HEK293 (cell line): ENCODE data around the gene TRIM2.
A peak's percentile ranks its signal among the peaks of the same experiment; 100 is the strongest.

ENCODE experiments used
- GLIS1 ChIP-seq: fragments of 450-650 bp; formaldehyde crosslinking; IDR thresholded peaks from 2 replicates; pipeline ENCODE4 v1.5.1; 2016; ENCODE audit warnings: missing biosample characterization, missing genetic modification characterization
- KLF8 ChIP-seq: fragments of 450-650 bp; formaldehyde crosslinking; IDR thresholded peaks from 2 replicates; pipeline ENCODE4 v1.5.1; 2016; ENCODE audit warnings: missing biosample characterization, missing genetic modification characterization
- KLF9 ChIP-seq: fragments of 450-650 bp; formaldehyde crosslinking; IDR thresholded peaks from 2 replicates; pipeline ENCODE4 v1.5.1; 2016; ENCODE audit warnings: missing biosample characterization, missing genetic modification characterization, low read depth
- MZF1 ChIP-seq: fragments of 450-650 bp; formaldehyde crosslinking; IDR thresholded peaks from 2 replicates; pipeline ENCODE4 v1.5.1; 2017; ENCODE audit warnings: missing biosample characterization, missing genetic modification characterization, borderline replicate concordance
- PATZ1 ChIP-seq: fragments of 450-650 bp; formaldehyde crosslinking; IDR thresholded peaks from 2 replicates; pipeline ENCODE4 v1.5.1; 2016; ENCODE audit warnings: missing biosample characterization, missing genetic modification characterization
- SETDB1 ChIP-seq: IDR thresholded peaks from one replicate; pipeline ENCODE4 v1.6.1; 2017; ENCODE audit warnings: mild to moderate bottlenecking, low read length, moderate library complexity, mixed read lengths; ENCODE audit not compliant: insufficient read length
- TRIM28 ChIP-seq: IDR thresholded peaks from 2 replicates; pipeline ENCODE4 v1.6.1; 2011; ENCODE audit warnings: low read length, control low read depth, borderline replicate concordance
- ZBTB21 ChIP-seq: fragments of 450-650 bp; formaldehyde crosslinking; IDR thresholded peaks from 2 replicates; pipeline ENCODE4 v1.5.1; 2017; ENCODE audit warnings: missing biosample characterization, missing genetic modification characterization
- ZFHX2 ChIP-seq: fragments of 450-650 bp; formaldehyde crosslinking; conservative IDR thresholded peaks from 2 replicates; pipeline ENCODE4 v1.5.1; 2016; ENCODE audit warnings: missing biosample characterization, missing genetic modification characterization
- ZFP37 ChIP-seq: fragments of 450-650 bp; formaldehyde crosslinking; IDR thresholded peaks from 2 replicates; pipeline ENCODE4 v1.5.1; 2016; ENCODE audit warnings: missing biosample characterization, missing genetic modification characterization
- ZNF114 ChIP-seq: fragments of 450-650 bp; formaldehyde crosslinking; IDR thresholded peaks from 2 replicates; pipeline ENCODE4 v1.5.0; 2017; ENCODE audit warnings: missing biosample characterization, missing genetic modification characterization
- ZNF121 ChIP-seq: fragments of 450-650 bp; formaldehyde crosslinking; IDR thresholded peaks from 2 replicates; pipeline ENCODE4 v1.5.1; 2016; ENCODE audit warnings: missing biosample characterization, missing genetic modification characterization
- ZNF132 ChIP-seq: fragments of 450-650 bp; formaldehyde crosslinking; IDR thresholded peaks from 2 replicates; pipeline ENCODE4 v1.5.1; 2017; ENCODE audit warnings: missing biosample characterization, missing genetic modification characterization, borderline replicate concordance
- ZNF157 ChIP-seq: fragments of 450-650 bp; formaldehyde crosslinking; IDR thresholded peaks from 2 replicates; pipeline ENCODE4 v1.5.1; 2016; ENCODE audit warnings: missing biosample characterization, missing genetic modification characterization
- ZNF211 ChIP-seq: fragments of 450-650 bp; formaldehyde crosslinking; IDR thresholded peaks from 2 replicates; pipeline ENCODE4 v1.5.1; 2016; ENCODE audit warnings: low read depth, missing biosample characterization, missing genetic modification characterization
- ZNF610 ChIP-seq: fragments of 450-650 bp; formaldehyde crosslinking; IDR thresholded peaks from 2 replicates; pipeline ENCODE4 v1.5.1; 2016; ENCODE audit warnings: missing biosample characterization, missing genetic modification characterization, borderline replicate concordance
- ZNF626 ChIP-seq: fragments of 450-650 bp; sonication (Bioruptor Pico); formaldehyde crosslinking; IDR thresholded peaks from 2 replicates; pipeline ENCODE4 v1.5.1; 2018; ENCODE audit warnings: missing biosample characterization, missing genetic modification characterization, inconsistent platforms
- ZNF664 ChIP-seq: fragments of 450-650 bp; formaldehyde crosslinking; IDR thresholded peaks from 2 replicates; pipeline ENCODE4 v1.5.1; 2016; ENCODE audit warnings: missing biosample characterization, missing genetic modification characterization
- ZSCAN30 ChIP-seq: fragments of 450-650 bp; IDR thresholded peaks from 2 replicates; pipeline ENCODE4 v1.5.1; 2018; ENCODE audit warnings: missing biosample characterization, mild to moderate bottlenecking, missing genetic modification characterization, moderate library complexity
- ZSCAN5A ChIP-seq: fragments of 450-650 bp; formaldehyde crosslinking; IDR thresholded peaks from 2 replicates; pipeline ENCODE4 v1.5.1; 2016; ENCODE audit warnings: missing biosample characterization, missing genetic modification characterization
- TF ChIP-seq, protein P1 (sequence below): fragments of 450-650 bp; formaldehyde crosslinking; IDR thresholded peaks from 2 replicates; pipeline ENCODE4 v1.5.1; 2016; ENCODE audit warnings: missing biosample characterization, missing genetic modification characterization
- TF ChIP-seq, protein P2 (sequence below): IDR thresholded peaks from 2 replicates; pipeline ENCODE4 v1.6.1; 2011; ENCODE audit warnings: mild to moderate bottlenecking, low read depth, low read length, borderline replicate concordance
- TF ChIP-seq, protein P3 (sequence below): fragments of 450-650 bp; formaldehyde crosslinking; IDR thresholded peaks from 2 replicates; pipeline ENCODE4 v1.5.1; 2016; ENCODE audit warnings: missing biosample characterization, missing genetic modification characterization
- TF ChIP-seq, protein P4 (sequence below): fragments of 450-650 bp; formaldehyde crosslinking; IDR thresholded peaks from 2 replicates; pipeline ENCODE4; 2016; ENCODE audit warnings: missing biosample characterization, missing genetic modification characterization

The TRIM2 gene

GRCh38 chr4:153221783-153222706 is 17.8 kb downstream of the TRIM2 start (continued):
- TF ChIP-seq, protein P1, sequence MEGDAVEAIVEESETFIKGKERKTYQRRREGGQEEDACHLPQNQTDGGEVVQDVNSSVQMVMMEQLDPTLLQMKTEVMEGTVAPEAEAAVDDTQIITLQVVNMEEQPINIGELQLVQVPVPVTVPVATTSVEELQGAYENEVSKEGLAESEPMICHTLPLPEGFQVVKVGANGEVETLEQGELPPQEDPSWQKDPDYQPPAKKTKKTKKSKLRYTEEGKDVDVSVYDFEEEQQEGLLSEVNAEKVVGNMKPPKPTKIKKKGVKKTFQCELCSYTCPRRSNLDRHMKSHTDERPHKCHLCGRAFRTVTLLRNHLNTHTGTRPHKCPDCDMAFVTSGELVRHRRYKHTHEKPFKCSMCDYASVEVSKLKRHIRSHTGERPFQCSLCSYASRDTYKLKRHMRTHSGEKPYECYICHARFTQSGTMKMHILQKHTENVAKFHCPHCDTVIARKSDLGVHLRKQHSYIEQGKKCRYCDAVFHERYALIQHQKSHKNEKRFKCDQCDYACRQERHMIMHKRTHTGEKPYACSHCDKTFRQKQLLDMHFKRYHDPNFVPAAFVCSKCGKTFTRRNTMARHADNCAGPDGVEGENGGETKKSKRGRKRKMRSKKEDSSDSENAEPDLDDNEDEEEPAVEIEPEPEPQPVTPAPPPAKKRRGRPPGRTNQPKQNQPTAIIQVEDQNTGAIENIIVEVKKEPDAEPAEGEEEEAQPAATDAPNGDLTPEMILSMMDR (tag by site-specific recombination) = no peak
- TF ChIP-seq ZFP37 (tag by site-specific recombination) (no peak), ZSCAN5A (tag by site-specific recombination) (no peak), ZNF114 (tag by site-specific recombination) (0 out of 2 replicates have a peak, but pooled peaks have one; percentile 57), ZNF610 (tag by site-specific recombination) (no peak), SETDB1 (no peak), KLF8 (tag by site-specific recombination) (no peak), PATZ1 (no peak), ZNF211 (tag by site-specific recombination) (no peak), ZNF121 (tag by site-specific recombination) (no peak), ZNF664 (tag by site-specific recombination) (no peak), ZNF626 (tag by site-specific recombination) (no peak), ZBTB21 (tag by site-specific recombination) (no peak), ZFHX2 (tag by site-specific recombination) (no peak), ZNF157 (no peak), KLF9 (tag by site-specific recombination) (no peak), MZF1 (tag by site-specific recombination) (no peak), ZNF132 (tag by site-specific recombination) (no peak), TRIM28 (no peak), ZSCAN30 (tag by site-specific recombination) (0 out of 2 replicates have a peak, but pooled peaks have one; percentile 44), GLIS1 (no peak; the same call in 1 of the 2 replicates)
- TF ChIP-seq, protein P2, sequence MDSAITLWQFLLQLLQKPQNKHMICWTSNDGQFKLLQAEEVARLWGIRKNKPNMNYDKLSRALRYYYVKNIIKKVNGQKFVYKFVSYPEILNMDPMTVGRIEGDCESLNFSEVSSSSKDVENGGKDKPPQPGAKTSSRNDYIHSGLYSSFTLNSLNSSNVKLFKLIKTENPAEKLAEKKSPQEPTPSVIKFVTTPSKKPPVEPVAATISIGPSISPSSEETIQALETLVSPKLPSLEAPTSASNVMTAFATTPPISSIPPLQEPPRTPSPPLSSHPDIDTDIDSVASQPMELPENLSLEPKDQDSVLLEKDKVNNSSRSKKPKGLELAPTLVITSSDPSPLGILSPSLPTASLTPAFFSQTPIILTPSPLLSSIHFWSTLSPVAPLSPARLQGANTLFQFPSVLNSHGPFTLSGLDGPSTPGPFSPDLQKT = no peak
- TF ChIP-seq, protein P3, sequence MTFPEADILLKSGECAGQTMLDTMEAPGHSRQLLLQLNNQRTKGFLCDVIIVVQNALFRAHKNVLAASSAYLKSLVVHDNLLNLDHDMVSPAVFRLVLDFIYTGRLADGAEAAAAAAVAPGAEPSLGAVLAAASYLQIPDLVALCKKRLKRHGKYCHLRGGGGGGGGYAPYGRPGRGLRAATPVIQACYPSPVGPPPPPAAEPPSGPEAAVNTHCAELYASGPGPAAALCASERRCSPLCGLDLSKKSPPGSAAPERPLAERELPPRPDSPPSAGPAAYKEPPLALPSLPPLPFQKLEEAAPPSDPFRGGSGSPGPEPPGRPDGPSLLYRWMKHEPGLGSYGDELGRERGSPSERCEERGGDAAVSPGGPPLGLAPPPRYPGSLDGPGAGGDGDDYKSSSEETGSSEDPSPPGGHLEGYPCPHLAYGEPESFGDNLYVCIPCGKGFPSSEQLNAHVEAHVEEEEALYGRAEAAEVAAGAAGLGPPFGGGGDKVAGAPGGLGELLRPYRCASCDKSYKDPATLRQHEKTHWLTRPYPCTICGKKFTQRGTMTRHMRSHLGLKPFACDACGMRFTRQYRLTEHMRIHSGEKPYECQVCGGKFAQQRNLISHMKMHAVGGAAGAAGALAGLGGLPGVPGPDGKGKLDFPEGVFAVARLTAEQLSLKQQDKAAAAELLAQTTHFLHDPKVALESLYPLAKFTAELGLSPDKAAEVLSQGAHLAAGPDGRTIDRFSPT = no peak
- TF ChIP-seq, protein P4, sequence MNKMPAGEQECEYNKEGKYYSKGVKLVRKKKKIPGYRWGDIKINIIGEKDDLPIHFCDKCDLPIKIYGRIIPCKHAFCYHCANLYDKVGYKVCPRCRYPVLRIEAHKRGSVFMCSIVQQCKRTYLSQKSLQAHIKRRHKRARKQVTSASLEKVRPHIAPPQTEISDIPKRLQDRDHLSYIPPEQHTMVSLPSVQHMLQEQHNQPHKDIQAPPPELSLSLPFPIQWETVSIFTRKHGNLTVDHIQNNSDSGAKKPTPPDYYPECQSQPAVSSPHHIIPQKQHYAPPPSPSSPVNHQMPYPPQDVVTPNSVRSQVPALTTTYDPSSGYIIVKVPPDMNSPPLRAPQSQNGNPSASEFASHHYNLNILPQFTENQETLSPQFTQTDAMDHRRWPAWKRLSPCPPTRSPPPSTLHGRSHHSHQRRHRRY (tag by site-specific recombination) = peak; percentile 25; the same call in 1 of the 2 replicates
